GM18499 (cell line): ENCODE measurements around the gene MAGI2.

Experiments used
- ATAC-seq: cut with Tn5 transposase; IDR thresholded peaks from one replicate; pipeline ENCODE4 v1.9.1; 2021; ENCODE audit warnings: moderate number of reproducible peaks; ENCODE audit not compliant: insufficient read depth, unreplicated experiment

The MAGI2 gene

DNA sequence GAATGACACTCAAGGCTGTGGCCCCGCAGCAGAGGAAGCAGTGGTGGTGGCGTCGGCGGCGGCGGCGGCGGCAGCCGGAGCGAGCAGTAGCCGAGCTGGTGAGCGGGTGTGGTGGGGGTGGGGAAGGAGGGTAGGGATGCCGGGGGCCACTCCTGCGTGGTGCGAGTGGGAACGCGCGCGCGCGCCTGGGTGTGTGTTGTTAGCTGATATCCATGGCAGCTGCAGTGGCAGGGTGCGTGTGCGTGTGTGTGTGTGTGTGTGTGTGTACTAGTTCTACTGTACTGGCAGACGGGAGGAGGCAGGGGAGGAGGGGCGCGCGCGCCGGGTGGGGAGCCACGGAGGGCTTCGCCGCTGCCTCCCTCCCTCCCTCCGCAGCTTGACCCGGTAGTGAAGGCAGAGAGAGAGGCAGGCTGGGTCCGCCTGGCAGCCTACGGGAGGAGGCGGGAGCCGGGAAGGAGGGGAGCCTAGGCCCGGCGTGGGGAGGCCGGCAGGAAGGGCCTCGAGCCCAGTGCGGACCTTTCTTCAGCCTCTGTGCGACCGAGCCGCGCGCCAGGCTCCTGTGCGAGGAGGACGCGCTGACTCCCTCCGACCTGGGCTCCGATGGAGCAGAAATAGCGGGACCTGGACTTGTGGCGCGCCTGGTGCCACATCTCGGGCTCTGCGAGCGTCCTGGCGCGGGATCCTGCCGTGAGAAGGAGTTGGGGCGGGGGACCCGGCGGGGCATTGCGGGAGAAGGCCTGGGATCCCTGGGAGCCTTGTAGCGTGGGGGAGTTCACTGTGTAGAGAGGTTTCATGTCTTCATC is at the start of gene MAGI2:
TSS of gene MAGI2 (minus strand) at position 110 of the 803 bp plus-strand sequence. CDS start 347 bp downstream, outside the sequence.
- no peak for ATAC-seq

- no peak for ATAC-seq
Measured at GRCh38 chr7:79502151-79502550, 48.7 kb upstream of the MAGI2 start.

DNA sequence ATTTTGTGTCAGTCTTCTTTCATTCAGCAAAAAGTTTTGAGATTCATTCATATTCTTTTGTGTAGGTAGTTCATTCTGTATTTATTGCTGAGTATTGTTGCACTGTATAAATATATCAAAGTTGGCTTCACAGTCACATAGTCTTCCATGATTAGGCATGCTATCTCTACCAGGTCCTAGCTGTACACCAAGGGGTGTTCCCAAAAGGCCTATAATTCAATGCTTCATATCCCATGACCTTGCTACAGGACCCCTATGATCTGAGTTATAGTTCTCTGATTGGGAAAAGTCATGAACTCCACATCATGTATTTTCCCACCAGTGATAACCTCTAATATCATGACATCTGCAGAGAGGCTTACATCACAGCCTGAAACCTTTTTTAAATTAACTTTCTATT is 47.3 kb upstream of the MAGI2 start:
- no peak for ATAC-seq

- no peak for ATAC-seq
Measured at GRCh38 chr7:79497728-79498127, 44.3 kb upstream of the MAGI2 start.

DNA sequence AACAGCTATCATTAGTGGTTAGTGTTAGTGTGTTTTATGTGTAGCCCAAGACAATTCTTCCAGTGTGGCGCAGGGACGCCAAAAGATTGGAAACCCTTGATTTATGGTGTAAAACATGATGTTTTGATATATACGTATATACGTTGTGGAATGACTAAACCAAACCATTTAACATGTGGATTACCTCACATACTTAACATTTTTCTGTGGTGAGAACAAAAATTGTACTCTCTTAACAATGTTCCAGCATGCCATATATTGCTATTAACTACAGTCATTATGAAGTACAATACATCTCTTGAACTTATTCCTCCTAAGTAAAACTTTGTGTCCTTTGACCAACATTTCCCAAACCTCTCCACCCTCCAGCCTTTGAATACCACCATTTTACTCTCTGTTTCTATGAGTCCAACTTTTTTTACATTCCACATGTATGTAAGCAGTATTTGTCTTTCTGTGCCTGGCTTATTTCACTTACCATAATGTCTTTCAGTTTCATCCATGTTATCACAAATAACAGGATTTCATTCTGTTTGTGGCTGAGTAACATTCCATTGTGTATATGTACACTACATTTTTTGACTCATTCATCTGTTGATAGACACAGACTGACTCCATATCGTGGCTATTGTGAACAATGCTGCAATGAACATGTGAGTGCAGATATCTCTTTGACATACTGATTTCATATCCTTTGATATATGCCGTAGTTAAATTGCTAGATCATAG is 42.2 kb upstream of the MAGI2 start:
- no peak for ATAC-seq

DNA sequence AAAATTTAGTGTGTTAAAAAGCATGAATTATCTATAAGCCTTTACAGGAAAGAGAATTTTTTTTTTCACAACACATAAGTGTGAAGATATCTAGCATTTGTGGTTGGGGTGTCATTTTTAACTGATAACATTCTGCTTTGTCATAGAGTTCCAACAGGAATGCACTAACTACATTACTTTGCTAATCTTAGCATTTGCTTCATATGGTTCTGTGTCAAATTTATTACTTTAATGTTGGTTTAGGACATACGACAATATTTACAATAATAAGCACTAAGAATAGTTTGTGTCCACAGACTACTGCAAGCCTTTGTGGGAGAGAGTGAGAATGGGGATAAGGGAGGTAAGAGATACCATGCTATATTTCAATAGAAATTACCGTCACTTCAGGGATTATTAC is 40.6 kb upstream of the MAGI2 start:
- no peak for ATAC-seq

DNA sequence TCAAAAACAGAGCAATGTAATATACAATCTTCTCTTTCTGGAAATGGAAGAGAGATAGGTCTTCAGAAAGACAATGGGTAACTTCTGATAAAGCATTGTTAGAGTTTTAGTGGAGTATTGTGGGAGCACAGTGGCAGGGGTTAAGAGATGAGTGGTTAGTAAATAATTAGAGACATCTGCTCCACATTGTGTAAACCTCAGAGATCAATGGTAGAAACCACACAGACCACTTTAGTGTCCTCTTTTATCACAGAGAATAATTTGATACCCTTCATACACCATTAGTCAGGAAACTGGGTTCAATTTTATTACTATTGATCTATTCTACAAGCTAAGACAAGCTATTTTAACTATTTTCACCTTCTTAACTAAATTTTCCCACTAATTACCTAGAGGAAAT is 35.9 kb upstream of the MAGI2 start:
- ATAC-seq = no peak

GRCh38 chr7:79478386-79478785 is 24.9 kb upstream of the MAGI2 start:
- no peak for ATAC-seq

DNA sequence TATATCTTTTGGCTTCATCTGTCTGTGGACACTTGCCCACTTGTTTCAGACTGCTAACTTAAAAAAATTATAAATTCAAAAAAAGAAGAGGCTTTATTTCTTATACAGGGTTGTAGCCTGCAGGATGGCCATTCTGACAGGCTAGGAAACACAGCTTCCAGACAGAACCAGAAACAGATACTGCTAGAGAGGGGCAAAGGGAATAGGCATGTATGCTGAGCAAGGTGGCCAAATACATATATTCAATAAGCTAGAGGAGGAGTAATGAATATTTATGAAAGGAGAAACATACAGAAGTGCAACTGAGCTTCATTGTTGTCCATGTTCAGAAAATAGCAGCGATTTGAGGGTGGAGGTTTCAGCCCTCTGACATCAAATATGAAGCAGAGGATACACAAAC is 22.0 kb upstream of the MAGI2 start:
- no peak for ATAC-seq

GRCh38 chr7:79471699-79472098 is 18.2 kb upstream of the MAGI2 start:
- ATAC-seq = no peak

- ATAC-seq = no peak
Measured at GRCh38 chr7:79471283-79471682, 17.8 kb upstream of the MAGI2 start.

DNA sequence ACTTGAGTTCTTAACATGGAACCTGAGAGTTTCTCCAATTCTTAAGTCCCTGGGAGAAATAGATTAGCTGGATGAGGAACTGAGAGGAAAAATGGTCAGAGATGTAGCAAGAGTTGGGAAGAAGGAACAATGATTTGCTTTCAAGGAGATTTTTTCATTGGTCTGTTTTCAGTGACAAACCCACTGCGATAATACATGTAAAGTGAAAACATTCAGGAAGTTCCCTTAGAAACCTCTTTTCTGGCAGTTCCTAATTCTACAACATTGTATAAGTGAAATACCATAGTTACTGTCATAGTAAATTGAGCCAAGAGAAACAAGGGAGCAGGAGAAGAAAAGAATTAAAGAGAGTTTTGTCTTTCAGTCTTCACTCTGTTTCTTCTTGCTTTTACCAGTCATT is 12.1 kb upstream of the MAGI2 start:
- no peak for ATAC-seq

- no peak for ATAC-seq
Measured at GRCh38 chr7:79464051-79464450, 10.6 kb upstream of the MAGI2 start.

DNA sequence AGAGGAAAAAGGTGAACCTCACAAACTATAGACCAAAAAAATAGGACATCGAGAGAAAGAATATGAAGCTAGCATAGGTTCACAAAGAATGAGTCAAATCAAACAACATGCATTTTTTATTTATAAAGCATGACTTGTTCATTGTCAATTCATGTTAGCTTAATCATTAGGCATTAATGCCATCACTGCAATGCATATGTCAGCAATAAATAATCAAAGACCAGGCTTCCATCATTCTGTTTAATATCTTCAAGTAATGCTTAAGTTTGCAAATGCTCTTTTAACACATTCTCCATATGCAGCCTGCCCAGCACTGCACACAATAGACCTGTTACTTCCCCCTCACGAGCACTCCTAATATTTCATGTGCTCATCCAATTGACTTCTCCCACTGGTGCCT is 8.9 kb upstream of the MAGI2 start:
- no peak for ATAC-seq

DNA sequence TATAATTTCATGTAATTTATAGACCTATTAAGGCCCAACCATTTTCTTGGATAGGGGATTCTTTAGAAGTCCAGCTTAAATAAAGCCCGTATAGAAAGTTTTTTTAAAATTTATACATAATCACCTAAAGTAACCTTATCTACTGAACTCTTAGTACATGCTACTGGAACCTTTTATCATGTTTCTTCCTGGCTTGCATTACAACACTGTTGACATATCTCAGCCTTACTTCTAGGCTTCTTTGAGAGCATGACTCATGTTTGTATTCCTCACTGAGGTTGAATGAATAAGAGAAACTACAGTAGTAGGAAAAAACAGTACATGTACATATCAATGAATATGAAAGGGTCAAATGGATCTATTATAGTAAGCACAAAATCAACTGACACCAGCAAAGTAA is 8.2 kb upstream of the MAGI2 start:
- no peak for ATAC-seq

- no peak for ATAC-seq
Measured at GRCh38 chr7:79459381-79459780, 5.9 kb upstream of the MAGI2 start.

GRCh38 chr7:79458796-79459195 is 5.3 kb upstream of the MAGI2 start:
- no peak for ATAC-seq

DNA sequence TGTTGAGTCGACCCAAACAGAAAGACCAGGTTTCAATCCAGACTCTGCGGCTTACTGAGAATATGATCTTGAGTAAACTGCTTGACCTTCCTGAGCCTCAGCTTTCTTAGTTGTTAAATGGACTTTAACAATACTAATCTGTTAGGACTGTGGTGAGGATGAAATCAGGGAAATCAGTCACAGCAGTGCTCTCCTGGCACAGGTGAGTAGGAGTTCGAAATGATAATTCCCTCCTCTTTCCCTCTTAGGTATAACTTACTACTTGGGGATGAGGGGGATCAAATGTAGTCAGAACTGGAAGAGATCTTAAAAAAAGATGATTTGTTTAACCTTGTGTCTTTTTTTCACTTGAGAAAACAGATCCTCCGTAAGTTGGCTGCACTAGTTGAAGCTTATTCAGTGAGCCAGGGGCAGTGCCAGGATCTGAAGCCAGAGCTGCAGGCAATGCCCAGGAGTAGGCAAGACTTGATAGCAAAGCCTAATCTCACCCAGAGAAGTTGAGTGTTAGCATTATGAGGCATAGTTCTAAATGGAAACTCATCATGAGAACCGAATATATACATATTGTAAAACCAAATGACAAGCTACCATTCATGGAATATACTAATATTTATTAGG is 1.8 kb upstream of the MAGI2 start:
- no peak for ATAC-seq

GRCh38 chr7:79454361-79454960 is 994 bp upstream of the MAGI2 start:
- no peak for ATAC-seq

GRCh38 chr7:79453266-79453557 is 255 bp downstream of the MAGI2 start:
- no peak for ATAC-seq
